GM21825 (cell line): ENCODE data around the gene RFTN1.

Experiments used
- ATAC-seq: cut with Tn5 transposase; IDR thresholded peaks from one replicate; pipeline ENCODE4 v1.9.1; 2021; ENCODE audit warnings: mild to moderate bottlenecking, moderate library complexity; ENCODE audit not compliant: unreplicated experiment

The RFTN1 gene

GRCh38 chr3:16417945-16418739, 95.4 kb downstream of the RFTN1 start:
- ATAC-seq: no peak

- no peak for ATAC-seq
Observed at GRCh38 chr3:16415911-16416476, 97.5 kb downstream of the RFTN1 start.

- no peak for ATAC-seq
Observed at GRCh38 chr3:16413321-16413720, 100.2 kb downstream of the RFTN1 start.

GRCh38 chr3:16412192-16412800, 101.2 kb downstream of the RFTN1 start:
- no peak for ATAC-seq

- ATAC-seq: no peak
Observed at GRCh38 chr3:16411441-16411840, 102.1 kb downstream of the RFTN1 start.

GRCh38 chr3:16410659-16411058, 102.8 kb downstream of the RFTN1 start:
- no peak for ATAC-seq

GRCh38 chr3:16409032-16409431, 104.5 kb downstream of the RFTN1 start:
- ATAC-seq: no peak

GRCh38 chr3:16407366-16407765, 106.1 kb downstream of the RFTN1 start:
- no peak for ATAC-seq

GRCh38 chr3:16406579-16406978, 106.9 kb downstream of the RFTN1 start:
- no peak for ATAC-seq

- no peak for ATAC-seq
Observed at GRCh38 chr3:16406166-16406565, 107.3 kb downstream of the RFTN1 start.

GRCh38 chr3:16404349-16404895, 109.1 kb downstream of the RFTN1 start:
- ATAC-seq: no peak

GRCh38 chr3:16402451-16402850, 111.0 kb downstream of the RFTN1 start:
- ATAC-seq: no peak

GRCh38 chr3:16401273-16401672, 112.2 kb downstream of the RFTN1 start:
- ATAC-seq: no peak

- no peak for ATAC-seq
Observed at GRCh38 chr3:16400106-16400931, 113.2 kb downstream of the RFTN1 start.

GRCh38 chr3:16399473-16399872, 114.0 kb downstream of the RFTN1 start:
- ATAC-seq: no peak

- no peak for ATAC-seq
Observed at GRCh38 chr3:16398648-16399047, 114.9 kb downstream of the RFTN1 start.

- ATAC-seq: no peak
Observed at GRCh38 chr3:16396202-16396601, 117.3 kb downstream of the RFTN1 start.

GRCh38 chr3:16395212-16395611, 118.3 kb downstream of the RFTN1 start:
- no peak for ATAC-seq

GRCh38 chr3:16394639-16395038, 118.9 kb downstream of the RFTN1 start:
- ATAC-seq: no peak

- no peak for ATAC-seq
Observed at GRCh38 chr3:16392717-16393116, 120.8 kb downstream of the RFTN1 start.

- no peak for ATAC-seq
Observed at GRCh38 chr3:16392065-16392464, 121.4 kb downstream of the RFTN1 start.
